Cardiac fibroblast (primary cell): ENCODE data around the gene UBAP1L.

Experiments used
- DNase-seq, 2 donors: peaks; one replicate each; pipeline versions ENCODE4 v3.0.0 to v3.0.0-alpha.2; 2010; ENCODE audit warnings: low read depth in 2 of 2
- H3K4me3 ChIP-seq, 2 donors: replicated peaks in 1 of 2; 1 replicate in 1 of 2; 2 replicates in 1 of 2; pipeline ENCODE4 v1.5.1; 2011; ENCODE audit warnings: low read depth in 2 of 2, low read length in 2 of 2, mild to moderate bottlenecking in 2 of 2, moderate library complexity in 1 of 2
- TF ChIP-seq, protein P1 (sequence below): IDR thresholded peaks from one replicate; pipeline ENCODE4 v1.5.1; 2011; ENCODE audit warnings: low read depth, mild to moderate bottlenecking, low read length, inconsistent platforms

The UBAP1L gene

DNA sequence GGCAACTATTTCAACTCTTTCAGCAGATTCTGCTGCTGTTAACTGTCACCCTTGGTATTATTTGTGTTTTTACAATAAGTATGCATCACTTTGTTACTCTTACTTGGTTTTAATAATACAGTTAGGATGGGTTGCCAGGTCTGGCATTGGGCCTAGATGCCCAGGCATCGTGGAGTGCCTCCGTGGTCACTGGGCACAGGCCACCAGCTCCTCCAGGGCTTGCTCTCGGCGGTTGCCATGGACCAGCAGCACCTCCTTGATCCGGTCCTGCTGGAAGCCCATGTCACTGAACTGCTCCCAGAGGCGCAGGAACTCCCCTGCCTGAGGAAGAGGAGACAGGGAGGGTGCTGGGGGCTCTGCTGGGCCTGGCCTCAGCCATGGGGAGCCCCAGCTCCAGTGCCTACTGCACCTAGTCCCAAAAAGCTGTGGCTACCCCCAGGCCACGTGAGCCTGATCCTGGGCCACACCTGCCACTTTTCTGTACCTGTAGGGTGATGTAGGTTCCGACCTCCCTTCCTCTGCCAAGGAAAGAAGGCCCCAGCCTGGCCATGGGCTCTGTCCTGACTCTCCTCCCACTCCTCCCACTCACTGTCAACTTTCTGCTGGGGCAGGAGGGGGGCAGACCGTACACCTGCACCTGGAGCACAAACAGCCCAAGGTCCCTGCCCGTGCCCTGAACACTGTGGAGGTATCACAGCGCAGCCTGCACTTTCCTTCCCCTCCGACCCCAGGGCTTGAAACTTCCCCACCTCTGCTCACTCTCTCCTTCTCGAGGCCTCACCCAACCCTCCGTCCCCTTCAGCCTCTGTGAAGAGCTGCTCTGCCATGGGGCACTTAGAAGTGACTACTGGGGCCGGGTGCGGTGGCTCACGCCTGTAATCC, 21.8 kb downstream of the UBAP1L start:
- DNase-seq: no peak
- TF ChIP-seq, protein P1, sequence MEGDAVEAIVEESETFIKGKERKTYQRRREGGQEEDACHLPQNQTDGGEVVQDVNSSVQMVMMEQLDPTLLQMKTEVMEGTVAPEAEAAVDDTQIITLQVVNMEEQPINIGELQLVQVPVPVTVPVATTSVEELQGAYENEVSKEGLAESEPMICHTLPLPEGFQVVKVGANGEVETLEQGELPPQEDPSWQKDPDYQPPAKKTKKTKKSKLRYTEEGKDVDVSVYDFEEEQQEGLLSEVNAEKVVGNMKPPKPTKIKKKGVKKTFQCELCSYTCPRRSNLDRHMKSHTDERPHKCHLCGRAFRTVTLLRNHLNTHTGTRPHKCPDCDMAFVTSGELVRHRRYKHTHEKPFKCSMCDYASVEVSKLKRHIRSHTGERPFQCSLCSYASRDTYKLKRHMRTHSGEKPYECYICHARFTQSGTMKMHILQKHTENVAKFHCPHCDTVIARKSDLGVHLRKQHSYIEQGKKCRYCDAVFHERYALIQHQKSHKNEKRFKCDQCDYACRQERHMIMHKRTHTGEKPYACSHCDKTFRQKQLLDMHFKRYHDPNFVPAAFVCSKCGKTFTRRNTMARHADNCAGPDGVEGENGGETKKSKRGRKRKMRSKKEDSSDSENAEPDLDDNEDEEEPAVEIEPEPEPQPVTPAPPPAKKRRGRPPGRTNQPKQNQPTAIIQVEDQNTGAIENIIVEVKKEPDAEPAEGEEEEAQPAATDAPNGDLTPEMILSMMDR: no peak
- H3K4me3 ChIP-seq: no peak overlapping the region

DNA sequence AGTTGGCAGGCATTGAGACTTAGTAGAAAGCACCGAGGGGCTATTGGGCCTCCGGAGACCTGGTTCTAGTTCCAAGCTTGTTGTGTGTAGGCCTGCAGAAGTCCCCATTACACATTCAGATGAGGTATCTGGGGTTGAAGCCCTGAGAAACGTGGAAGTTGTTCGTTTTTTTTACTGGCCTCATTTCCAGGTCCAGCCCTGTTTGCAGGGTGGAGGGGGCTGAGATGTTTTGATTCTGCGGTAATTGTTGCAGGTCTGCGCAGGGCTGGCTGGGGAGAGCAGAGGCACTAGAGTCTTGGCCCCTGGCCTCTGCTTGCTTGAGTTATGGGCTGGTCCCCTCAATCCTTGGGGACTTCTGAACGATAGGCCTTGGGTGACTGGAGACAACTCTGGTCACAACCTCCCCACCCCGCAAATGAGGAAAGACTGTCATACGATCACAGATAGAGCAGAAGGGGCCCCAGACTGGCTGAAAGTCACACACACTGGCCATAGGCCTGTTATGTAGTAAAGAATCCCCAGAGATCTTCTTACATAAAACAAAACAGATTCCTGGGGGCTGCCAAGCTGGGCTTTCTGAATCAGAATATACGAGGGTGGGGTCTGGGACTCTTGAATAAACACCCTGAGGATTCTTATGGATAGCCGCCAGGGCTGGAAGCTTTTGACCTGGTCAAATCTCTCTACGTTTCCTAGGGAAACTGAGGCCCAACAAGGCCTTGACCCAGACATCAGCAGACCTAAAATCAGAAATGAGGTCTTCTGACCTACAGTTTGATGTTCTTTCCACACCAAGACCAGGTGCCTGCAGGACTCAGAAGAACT, 22.8 kb downstream of the UBAP1L start:
- H3K4me3 ChIP-seq: no peak overlapping the region
- DNase-seq: no peak
- TF ChIP-seq, protein P1: no peak

DNA sequence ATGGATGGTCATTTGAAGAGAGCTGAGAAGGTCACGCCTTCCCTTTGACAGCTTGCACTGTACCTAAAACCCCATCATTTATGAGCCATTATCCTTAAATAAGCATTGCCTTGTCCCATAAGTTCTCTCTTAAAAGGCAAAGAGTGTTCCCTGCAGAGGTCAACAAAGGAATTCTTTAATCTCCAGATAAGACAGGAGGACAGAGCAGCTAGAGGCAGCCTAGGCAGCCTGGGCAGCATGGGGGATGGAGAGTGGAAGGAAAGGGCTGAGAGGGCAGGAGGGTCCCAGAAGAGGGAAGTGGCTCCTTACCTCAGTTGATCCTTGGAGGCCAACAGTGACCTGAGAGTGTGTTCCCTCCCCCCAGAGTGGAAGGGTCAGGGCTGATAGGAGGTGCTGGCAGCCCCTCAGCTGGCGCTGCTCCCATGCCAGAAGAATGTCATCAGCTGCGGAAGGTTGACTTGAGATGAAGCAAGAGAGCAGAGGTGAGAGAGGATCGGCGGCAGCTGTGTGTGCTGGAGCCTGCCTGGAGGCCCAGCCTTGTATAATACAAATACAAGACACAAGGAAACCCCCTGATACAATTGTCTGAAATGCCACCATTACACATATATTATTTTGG, 25.7 kb downstream of the UBAP1L start:
- TF ChIP-seq, protein P1: no peak
- no peak overlapping the region for H3K4me3 ChIP-seq
- peak in 1 of 2 donors; percentile 76 for DNase-seq

DNA sequence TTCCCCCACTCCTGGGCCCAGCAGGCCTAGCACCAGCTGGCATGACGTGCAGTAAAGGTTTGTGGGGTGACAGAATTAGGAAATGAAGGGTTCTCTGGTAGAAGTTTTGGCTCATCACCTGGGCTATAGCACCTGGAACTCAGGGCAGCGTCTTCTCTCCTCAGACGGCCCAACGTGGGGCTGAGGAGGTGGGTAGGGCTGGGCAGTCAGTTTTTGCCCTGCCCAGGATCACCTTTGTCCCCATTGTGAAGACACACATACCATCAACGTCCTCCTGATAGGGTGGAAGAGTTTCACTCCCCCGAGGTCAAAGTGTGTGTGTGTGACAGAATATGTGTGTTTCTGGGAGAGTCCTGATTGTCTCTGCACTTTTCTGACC, 26.4 kb downstream of the UBAP1L start:
- TF ChIP-seq, protein P1: no peak
- no peak for DNase-seq
- H3K4me3 ChIP-seq: no peak overlapping the region

DNA sequence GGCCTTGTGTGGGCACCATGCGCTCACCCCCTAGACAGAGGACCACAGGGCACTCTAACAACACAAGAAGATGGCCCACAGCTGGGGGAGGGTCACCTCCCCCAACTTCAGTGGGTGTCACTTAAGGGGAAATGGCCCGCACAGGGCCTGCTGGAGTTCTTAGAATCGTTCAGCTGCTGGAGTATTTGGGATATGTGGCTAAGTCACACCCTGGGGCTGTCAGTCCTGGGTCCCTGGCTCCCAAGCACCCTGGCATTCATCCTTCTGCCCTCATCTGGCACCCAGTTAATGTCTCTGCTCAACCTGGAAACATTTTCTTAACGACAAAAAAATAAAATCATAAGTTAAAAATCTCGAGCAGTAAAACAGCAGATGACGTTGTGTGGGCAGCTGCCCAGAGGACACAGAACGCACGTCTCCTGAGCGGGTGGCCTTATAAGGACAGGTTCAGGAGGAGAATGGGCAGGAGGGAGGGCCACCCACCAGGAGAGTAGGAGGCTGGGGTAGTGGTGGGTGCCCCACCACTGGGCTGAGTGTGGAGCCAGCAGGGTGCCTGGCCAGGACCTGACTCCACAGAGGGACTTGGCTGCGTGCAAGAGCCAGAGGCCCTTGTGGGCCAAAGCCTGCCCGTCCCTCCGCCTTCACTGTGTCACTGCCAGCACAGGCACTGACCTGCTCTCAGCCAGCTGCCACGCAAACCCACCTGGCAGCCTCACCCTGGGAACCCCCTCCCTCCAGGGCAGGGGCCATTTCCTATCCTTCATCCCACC, 26.9 kb downstream of the UBAP1L start:
- no peak for DNase-seq
- H3K4me3 ChIP-seq: no peak overlapping the region
- TF ChIP-seq, protein P1: no peak

DNA sequence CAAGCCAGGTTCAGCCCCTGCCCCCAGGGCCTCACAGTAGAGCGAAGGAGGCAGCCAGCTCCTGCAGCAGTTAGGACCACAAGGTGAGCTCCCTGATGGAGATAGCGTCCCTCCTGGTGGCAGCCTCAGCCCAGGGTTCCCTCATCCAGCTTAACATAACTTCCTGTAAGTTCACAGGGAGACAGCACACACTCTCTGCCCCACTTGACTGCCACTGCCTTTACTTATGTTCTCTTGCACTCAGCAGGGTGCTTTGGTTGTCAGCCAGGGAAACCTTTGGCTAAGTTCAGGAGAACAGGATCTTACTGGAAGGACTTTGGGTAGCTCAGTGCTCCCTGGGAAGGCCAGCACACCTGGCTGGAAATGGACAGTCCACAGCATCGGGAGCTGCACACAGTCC, 27.6 kb downstream of the UBAP1L start:
- DNase-seq: no peak
- no peak overlapping the region for H3K4me3 ChIP-seq
- TF ChIP-seq, protein P1: no peak
